Activated naive CD4-positive, alpha-beta T cell treated with anti-CD3 and anti-CD28 coated beads, Interleukin-2, amount 10 ng/mL, durations not matched to agents 7 days and 5 days (primary cell): ENCODE measurements around the gene PITPNC1.
"Not testable (repeated sequence)": the region's sequence is repeated elsewhere in the genome, so short reads cannot be mapped to it uniquely, and the experiment has no call there.

Source experiments
- CTCF ChIA-PET: fragments of 350-600 bp; sonication (Branson Sonifier 250); formaldehyde crosslinking; loops from one replicate; lab custom pipeline; 2021; ENCODE audit warnings: antibody characterized with exemption; lab: Charles Lee
- DNase-seq: peaks from one replicate; pipeline ENCODE4 v3.0.0-alpha.2; 2020
- H3K27ac Mint-ChIP-seq: one replicate; pipeline ENCODE4 v1.8.0; 2021; ENCODE audit warnings: mild to moderate bottlenecking, moderate library complexity, mixed read lengths
- H3K27me3 Mint-ChIP-seq: one replicate; pipeline ENCODE4 v1.8.0; 2021; ENCODE audit warnings: mild to moderate bottlenecking, mixed read lengths
- H3K36me3 Mint-ChIP-seq: one replicate; pipeline ENCODE4 v1.8.0; 2021; ENCODE audit warnings: mixed read lengths
- H3K4me1 Mint-ChIP-seq: one replicate; pipeline ENCODE4 v1.8.0; 2021; ENCODE audit warnings: mixed read lengths
- H3K4me3 Mint-ChIP-seq: one replicate; pipeline ENCODE4 v1.8.0; 2021; ENCODE audit warnings: mild to moderate bottlenecking, moderate library complexity, mixed read lengths
- H3K9me3 Mint-ChIP-seq: one replicate; pipeline ENCODE4 v1.8.0; 2021; ENCODE audit warnings: mixed read lengths

Gene PITPNC1

DNA sequence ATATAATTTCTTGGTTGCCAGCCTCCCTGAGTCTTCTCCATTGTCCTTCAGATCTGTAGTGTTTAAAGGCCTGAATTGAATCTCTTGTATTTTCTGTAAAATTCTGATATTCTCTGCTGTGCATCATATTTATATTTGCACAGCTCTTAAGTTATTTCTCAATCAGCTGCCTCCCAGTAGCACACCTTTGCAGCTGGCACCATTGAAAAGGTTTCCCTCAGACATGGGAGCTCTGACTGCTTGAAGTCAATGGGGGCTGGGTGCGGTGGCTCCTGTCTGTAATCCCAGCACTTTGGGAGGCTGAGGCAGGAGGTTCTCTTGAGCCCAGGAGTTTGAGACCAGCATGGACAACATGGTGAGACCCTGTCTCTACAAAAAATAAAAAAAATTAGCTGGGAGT, 40.4 kb downstream of the PITPNC1 start:
- Mint-ChIP-seq H3K36me3 (peaks cover 29% of the 10 kb centered on the region), H3K9me3 (peaks cover 7% of the 10 kb centered on the region), H3K27ac (no peak overlapping the region), H3K4me3 (no peak overlapping the region), H3K27me3 (no peaks in the 10 kb centered on the region), H3K4me1 (peaks cover 47% of the 10 kb centered on the region)
- DNase-seq = no peak
- CTCF ChIA-PET = no interaction called here

GRCh38 chr17:67420994-67421393, 43.9 kb downstream of the PITPNC1 start:
- CTCF ChIA-PET = interaction anchor here (1.0 to 1.2 kb wide), 2 partner anchors 20 to 34 kb away, joined by 4 to 5 read pairs; no protein-coding TSS in a partner anchor
- Mint-ChIP-seq H3K27ac (peak overlapping the region; percentile 95), H3K9me3 (no peaks in the 10 kb centered on the region), H3K27me3 (no peaks in the 10 kb centered on the region), H3K4me1 (peaks cover 79% of the 10 kb centered on the region), H3K36me3 (peaks cover 29% of the 10 kb centered on the region), H3K4me3 (no peak overlapping the region)
- no peak for DNase-seq

DNA sequence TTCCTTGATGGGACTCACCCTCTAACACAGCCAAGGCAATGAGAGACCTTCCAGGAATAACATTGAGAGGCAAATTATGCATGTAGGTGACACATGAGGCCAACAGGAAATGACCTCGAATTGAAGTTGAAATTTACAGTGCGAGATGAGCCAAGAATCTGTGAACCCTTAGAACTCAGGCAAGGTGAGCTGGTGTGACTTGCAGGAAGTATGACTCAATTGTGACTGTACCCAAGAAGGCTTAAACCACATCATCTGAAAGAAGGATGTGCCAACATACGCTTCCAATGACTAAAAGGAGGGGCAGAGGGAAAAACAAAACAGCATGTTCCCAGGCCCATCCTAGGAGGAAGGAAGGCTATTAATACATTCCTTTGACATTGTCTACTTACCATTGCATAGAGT, 44.8 kb downstream of the PITPNC1 start:
- DNase-seq = peak; percentile 64
- peaks cover 83% of the 10 kb centered on the region for H3K4me1 Mint-ChIP-seq
- H3K36me3 Mint-ChIP-seq = peaks cover 29% of the 10 kb centered on the region
- H3K9me3 Mint-ChIP-seq = no peaks in the 10 kb centered on the region
- H3K27me3 Mint-ChIP-seq = no peaks in the 10 kb centered on the region
- H3K27ac Mint-ChIP-seq = peak overlapping the region; percentile 95
- no peak overlapping the region for H3K4me3 Mint-ChIP-seq
- CTCF ChIA-PET = interaction anchor here (1.0 to 1.3 kb wide), 6 partner anchors 10 to 53 kb away, joined by 3 to 7 read pairs (median 4); no protein-coding TSS in a partner anchor

DNA sequence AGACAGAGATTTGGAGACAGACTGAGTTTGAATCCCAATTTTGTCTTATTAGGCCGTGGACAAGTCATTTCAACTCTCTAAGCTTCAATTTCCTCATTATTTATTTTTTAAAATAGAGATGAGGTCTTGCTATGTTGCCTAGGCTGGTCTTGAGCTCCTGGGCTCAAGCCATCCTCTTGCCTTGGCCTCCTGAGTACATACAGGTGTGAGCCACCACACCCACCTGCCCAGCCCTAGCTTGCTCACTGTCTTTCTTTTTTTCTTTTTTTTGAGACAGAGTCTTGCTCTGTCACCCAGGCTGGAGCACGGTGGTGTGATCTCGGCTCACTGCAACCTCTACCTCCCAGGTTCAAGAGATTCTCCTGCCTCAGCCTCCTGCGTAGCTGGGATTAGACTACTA, 45.2 kb downstream of the PITPNC1 start:
- not testable (repeated sequence) for H3K27me3 Mint-ChIP-seq, H3K4me3 Mint-ChIP-seq, DNase-seq, H3K9me3 Mint-ChIP-seq
- Mint-ChIP-seq H3K27ac (peak overlapping the region; percentile 95), H3K36me3 (peaks cover 30% of the 10 kb centered on the region), H3K4me1 (peaks cover 83% of the 10 kb centered on the region)
- CTCF ChIA-PET = interaction anchor here (1.0 to 1.3 kb wide), 7 partner anchors 9 to 53 kb away, joined by 3 to 7 read pairs (median 4); no protein-coding TSS in a partner anchor

DNA sequence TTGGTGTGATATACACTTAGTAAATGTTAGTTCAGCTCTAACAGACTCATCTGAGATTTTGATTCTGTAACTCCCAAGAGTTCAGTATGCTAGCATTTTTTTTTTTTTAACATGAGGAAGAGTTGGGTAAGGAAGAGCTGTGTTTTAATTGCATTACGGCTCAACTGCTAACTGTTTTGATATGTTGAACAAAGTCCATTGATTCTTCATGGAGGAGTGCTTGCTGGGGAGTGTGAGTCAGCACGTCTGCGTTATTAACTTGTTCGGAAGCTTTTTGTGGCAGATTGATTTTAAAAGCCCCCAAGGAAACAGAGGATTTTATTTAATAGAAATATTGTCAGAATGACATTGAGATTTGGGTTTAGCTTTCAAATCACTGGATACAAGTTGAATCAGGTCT, 45.8 kb downstream of the PITPNC1 start:
- Mint-ChIP-seq H3K4me3 (no peak overlapping the region), H3K9me3 (no peaks in the 10 kb centered on the region), H3K36me3 (peaks cover 35% of the 10 kb centered on the region), H3K27ac (peak overlapping the region; percentile 95), H3K27me3 (no peaks in the 10 kb centered on the region), H3K4me1 (peaks cover 82% of the 10 kb centered on the region)
- DNase-seq = no peak
- CTCF ChIA-PET = interaction anchor here (1.0 to 1.3 kb wide), 6 partner anchors 9 to 52 kb away, joined by 3 to 7 read pairs (median 4); no protein-coding TSS in a partner anchor

DNA sequence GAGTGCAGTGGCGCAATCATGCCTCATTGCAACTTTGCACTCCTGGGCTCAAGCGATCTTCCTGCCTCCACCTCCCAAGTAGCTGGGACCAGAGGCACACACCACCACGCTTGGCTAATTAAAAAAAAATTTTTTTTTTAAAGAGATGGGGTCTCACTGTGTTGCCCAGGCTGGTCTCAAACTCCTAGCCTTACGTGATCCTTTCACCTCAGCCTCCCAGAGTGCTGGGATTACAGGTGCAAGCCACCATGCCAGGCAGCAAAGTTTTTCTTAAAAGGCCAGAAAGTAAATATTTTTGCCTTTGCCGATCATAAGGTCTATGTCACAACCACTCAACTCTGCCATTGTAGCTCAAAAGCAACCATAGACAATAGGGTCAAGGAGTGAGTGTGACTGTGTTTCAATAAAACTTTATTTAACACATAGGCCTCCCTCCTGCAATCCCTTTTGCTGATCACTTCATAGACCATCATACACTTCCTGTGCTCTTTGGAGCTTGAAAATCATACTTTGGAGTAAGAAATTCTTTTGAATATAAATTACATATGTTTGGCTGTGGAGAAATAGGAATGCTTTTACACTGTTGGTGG, 48.6 kb downstream of the PITPNC1 start:
- peaks cover 32% of the 10 kb centered on the region for H3K36me3 Mint-ChIP-seq
- DNase-seq = no peak
- no peak overlapping the region for H3K27ac Mint-ChIP-seq
- H3K4me3 Mint-ChIP-seq = no peak overlapping the region
- CTCF ChIA-PET = interaction anchor here (1.1 kb wide), 1 partner anchor 50 kb away, joined by 3 read pairs; no protein-coding TSS in a partner anchor
- H3K9me3 Mint-ChIP-seq = no peaks in the 10 kb centered on the region
- H3K4me1 Mint-ChIP-seq = peaks cover 71% of the 10 kb centered on the region
- H3K27me3 Mint-ChIP-seq = no peaks in the 10 kb centered on the region

DNA sequence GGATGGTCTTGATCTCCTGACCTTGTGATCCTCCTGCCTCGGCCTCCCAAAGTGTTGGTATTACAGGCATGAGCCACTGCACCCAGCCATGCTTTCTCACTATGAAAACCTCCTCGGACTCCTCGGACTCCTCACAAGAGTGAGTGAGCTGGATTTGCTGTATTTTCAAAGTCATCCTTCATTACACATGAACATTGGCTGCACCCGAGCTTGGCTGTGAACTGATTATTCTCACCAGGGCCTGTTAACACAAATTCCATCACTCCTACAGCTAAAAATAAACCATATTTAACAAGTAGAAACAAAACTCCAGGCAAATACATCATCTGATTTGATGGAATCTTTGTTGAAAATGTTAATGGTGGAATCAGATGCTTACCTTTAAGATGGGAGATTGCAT, 50.3 kb downstream of the PITPNC1 start:
- H3K4me1 Mint-ChIP-seq = peaks cover 71% of the 10 kb centered on the region
- CTCF ChIA-PET = no interaction called here
- no peak overlapping the region for H3K27ac Mint-ChIP-seq
- peaks cover under 1% of the 10 kb centered on the region for H3K9me3 Mint-ChIP-seq
- H3K4me3 Mint-ChIP-seq = no peak overlapping the region
- no peak for DNase-seq
- H3K36me3 Mint-ChIP-seq = peaks cover 39% of the 10 kb centered on the region
- H3K27me3 Mint-ChIP-seq = no peaks in the 10 kb centered on the region

GRCh38 chr17:67430515-67430914, 53.4 kb downstream of the PITPNC1 start:
- H3K36me3 Mint-ChIP-seq = peaks cover 32% of the 10 kb centered on the region
- peaks cover 71% of the 10 kb centered on the region for H3K4me1 Mint-ChIP-seq
- DNase-seq, H3K4me3 Mint-ChIP-seq, H3K9me3 Mint-ChIP-seq, H3K27me3 Mint-ChIP-seq: not testable (repeated sequence)
- CTCF ChIA-PET = interaction anchor here (2.0 kb wide), 1 partner anchor 8 kb away, joined by 7 read pairs; no protein-coding TSS in a partner anchor
- peak overlapping the region; percentile 37 for H3K27ac Mint-ChIP-seq

DNA sequence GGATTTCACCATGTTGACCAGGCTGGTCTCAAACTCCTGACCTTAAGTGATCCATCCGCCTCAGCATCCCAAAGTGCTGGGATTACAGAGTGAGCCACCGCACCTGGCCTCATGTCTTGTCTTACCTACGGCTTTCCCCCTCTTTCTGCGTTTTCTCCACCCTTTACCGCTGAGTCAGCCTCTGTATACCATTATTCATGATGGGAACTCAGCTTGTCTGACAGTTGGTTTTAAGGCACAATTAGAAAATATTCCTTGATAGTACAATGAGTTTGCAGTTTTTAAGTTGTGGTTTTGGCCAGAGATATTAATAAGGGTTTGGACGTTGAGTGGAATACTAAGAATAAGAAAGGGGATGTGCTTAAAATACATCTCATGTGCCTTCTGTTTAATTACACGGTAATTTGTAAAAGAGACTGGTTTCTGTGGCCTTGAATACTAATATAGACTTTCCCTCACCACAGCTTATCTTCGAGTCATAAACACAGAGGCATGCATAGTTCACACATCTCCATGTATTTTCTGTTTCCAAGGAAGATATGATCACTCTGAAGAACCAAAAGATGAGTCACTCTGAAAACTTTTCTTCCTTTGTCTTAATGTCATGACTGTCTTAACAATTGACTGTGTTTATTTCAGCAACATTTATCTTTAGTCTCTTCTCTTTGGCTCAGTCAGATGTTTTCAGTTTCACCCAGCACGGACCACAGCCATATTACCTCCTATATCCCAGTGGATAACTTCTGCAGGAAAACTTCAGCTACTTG, 54.4 kb downstream of the PITPNC1 start:
- H3K27me3 Mint-ChIP-seq = no peaks in the 10 kb centered on the region
- peaks cover 29% of the 10 kb centered on the region for H3K36me3 Mint-ChIP-seq
- H3K27ac Mint-ChIP-seq = peak overlapping the region; percentile 51
- DNase-seq = no peak
- no peak overlapping the region for H3K4me3 Mint-ChIP-seq
- peaks cover 72% of the 10 kb centered on the region for H3K4me1 Mint-ChIP-seq
- CTCF ChIA-PET = interaction anchor here (1.2 to 4.5 kb wide), 3 partner anchors 9 to 44 kb away, joined by 6 to 24 read pairs (median 7); no protein-coding TSS in a partner anchor
- H3K9me3 Mint-ChIP-seq = peaks cover 6% of the 10 kb centered on the region

DNA sequence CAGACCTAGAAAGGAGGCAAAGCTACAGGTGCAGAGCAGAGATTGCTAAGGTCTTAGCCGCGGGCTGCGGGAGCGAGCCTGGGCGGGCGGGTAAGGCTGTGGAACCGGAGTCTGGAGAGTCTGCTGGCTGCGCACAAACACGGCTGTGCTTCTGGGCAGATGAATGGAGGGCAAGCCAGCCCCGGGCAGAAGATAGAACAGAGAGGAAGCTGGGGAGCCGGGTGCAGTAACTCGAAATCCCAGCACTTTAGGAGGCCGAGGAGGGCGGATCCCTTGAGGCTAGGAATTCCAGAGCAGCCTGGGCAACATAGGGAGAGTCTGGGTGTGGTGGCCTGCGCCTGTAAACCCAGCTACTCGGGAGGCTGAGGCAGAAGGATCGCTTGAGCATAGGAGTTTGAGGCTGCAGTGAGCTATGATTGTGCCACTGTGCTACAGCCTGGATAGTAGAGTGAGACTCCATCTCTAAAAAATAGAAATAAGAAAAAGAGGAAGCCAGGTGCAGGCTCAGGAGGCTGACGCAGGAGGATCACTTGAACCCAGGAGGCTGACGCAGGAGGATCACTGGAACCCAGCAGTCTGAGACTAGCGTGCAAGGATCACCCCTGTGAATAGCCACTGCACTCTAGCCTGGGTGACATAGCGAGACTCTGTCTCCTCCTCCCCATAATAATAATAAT, 56.3 kb downstream of the PITPNC1 start:
- Mint-ChIP-seq H3K27ac (peak overlapping the region; percentile 98), H3K9me3 (peaks cover 6% of the 10 kb centered on the region), H3K27me3 (no peaks in the 10 kb centered on the region), H3K4me3 (no peak overlapping the region), H3K36me3 (peaks cover 31% of the 10 kb centered on the region), H3K4me1 (peaks cover 85% of the 10 kb centered on the region)
- DNase-seq = no peak
- CTCF ChIA-PET = interaction anchor here (1.1 to 4.5 kb wide), 3 partner anchors 36 to 46 kb away, joined by 3 to 24 read pairs (median 9); no protein-coding TSS in a partner anchor

- Mint-ChIP-seq H3K27me3 (no peaks in the 10 kb centered on the region), H3K36me3 (peaks cover 34% of the 10 kb centered on the region), H3K4me1 (peaks cover 91% of the 10 kb centered on the region), H3K4me3 (peak overlapping the region; percentile 28), H3K27ac (peak overlapping the region; percentile 98), H3K9me3 (peaks cover 6% of the 10 kb centered on the region)
- peak; percentile 71 for DNase-seq
- CTCF ChIA-PET = interaction anchor here (0.8 to 4.5 kb wide), 4 partner anchors 12 to 47 kb away, joined by 3 to 24 read pairs (median 6); no protein-coding TSS in a partner anchor
Measured at GRCh38 chr17:67434061-67434525, 57.0 kb downstream of the PITPNC1 start.

DNA sequence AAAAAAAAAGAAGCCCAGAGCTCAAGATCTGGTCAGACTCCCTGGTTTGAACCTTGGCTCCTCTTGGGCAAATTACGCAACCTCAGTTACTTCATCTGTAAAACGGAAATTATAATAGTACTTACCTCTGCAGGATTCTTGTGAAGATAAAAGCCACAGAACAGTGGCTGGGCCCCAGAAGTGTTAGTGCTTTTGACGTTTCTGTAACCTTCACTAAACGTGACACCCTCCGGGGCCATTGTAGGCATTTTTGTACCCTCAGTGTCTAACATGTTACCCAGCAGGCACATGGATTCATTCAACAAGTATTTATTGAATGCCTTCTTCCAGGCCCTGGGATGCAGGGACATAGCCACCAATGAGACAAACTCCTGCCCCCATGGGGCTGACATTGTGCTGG, 58.0 kb downstream of the PITPNC1 start:
- Mint-ChIP-seq H3K27me3 (no peaks in the 10 kb centered on the region), H3K4me1 (peaks cover 94% of the 10 kb centered on the region), H3K36me3 (peaks cover 34% of the 10 kb centered on the region), H3K27ac (peak overlapping the region; percentile 98), H3K4me3 (peak overlapping the region; percentile 29), H3K9me3 (peaks cover 6% of the 10 kb centered on the region)
- CTCF ChIA-PET = interaction anchor here (0.8 to 4.5 kb wide), 4 partner anchors 40 to 56 kb away, joined by 3 to 24 read pairs (median 6); no protein-coding TSS in a partner anchor
- DNase-seq = peak; percentile 75

GRCh38 chr17:67435786-67436185, 58.7 kb downstream of the PITPNC1 start:
- CTCF ChIA-PET = interaction anchor here (1.0 to 1.1 kb wide), 2 partner anchors 13 to 48 kb away, joined by 3 read pairs; no protein-coding TSS in a partner anchor
- H3K36me3 Mint-ChIP-seq = peaks cover 34% of the 10 kb centered on the region
- peak overlapping the region; percentile 98 for H3K27ac Mint-ChIP-seq
- DNase-seq = no peak
- no peak overlapping the region for H3K4me3 Mint-ChIP-seq
- peaks cover 6% of the 10 kb centered on the region for H3K9me3 Mint-ChIP-seq
- H3K4me1 Mint-ChIP-seq = peaks cover 92% of the 10 kb centered on the region
- H3K27me3 Mint-ChIP-seq = no peaks in the 10 kb centered on the region
